Right cardiac atrium (tissue), 5 donors: Measurements from ENCODE around the gene HYAL1. TPM values are rescaled to one million over a fixed set of nuclear protein-coding genes. Genes with fewer than 3 reads are reported as not detected.

ENCODE experiments used
- ATAC-seq, 2 donors: fragments of 200-7000 bp; cut with Tn5 transposase; one replicate each; pipeline versions ENCODE4 v1.8.0 to v1.9.1; 2020; ENCODE audit warnings: moderate library complexity in 2 of 2, mild to moderate bottlenecking in 1 of 2
- DNase-seq, 3 donors: peaks; one replicate each; pipeline ENCODE4 v3.0.0-alpha.2; 2020
- H3K27ac ChIP-seq: one replicate; pipeline ENCODE4 v1.5.1; 2013; ENCODE audit warnings: mild to moderate bottlenecking, low read length, control low read depth, moderate library complexity
- H3K27me3 ChIP-seq: one replicate; pipeline ENCODE4 v1.6.1; 2013; ENCODE audit not compliant: control insufficient read depth, insufficient read depth
- H3K4me1 ChIP-seq: one replicate; pipeline ENCODE4 v1.6.1; 2013; ENCODE audit warnings: low read length; ENCODE audit not compliant: control insufficient read depth, insufficient read depth
- H3K4me3 ChIP-seq: one replicate; pipeline ENCODE4 v1.5.1; 2013; ENCODE audit warnings: low read length, control low read depth
- H3K9me3 ChIP-seq: one replicate; pipeline ENCODE4 v1.6.1; 2013; ENCODE audit warnings: low read length; ENCODE audit not compliant: control insufficient read depth
- WGBS: extraction: QIAGEN DNeasy Blood & Tissue Kit; methylation state at CpG from one replicate; pipeline ENCODE4 v1.1.7; 2013; 5-methylcytosine and 5-hydroxymethylcytosine counted together
- intact Hi-C, 4 donors: fragments of 100-400 bp; cut with DNase I; formaldehyde crosslinking; loops; one replicate each; pipeline versions ENCODE4 v1.11.0 to v1.14.0; 2022 to 2023
- polyA plus RNA-seq: library from polyadenylated mRNA; stranded (reverse); fragments of 200-250 nt; gene quantifications from one replicate; pipeline ENCODE4 v1.2.3, GENCODE V29; 2013
- total RNA-seq, 4 donors: library from RNA; stranded (reverse); fragmentation: NEBNext Ultra II Directional; extraction: Animal tissue kit (Norgen Biotek cat#: 25700); gene quantifications; one replicate each; pipeline ENCODE4 v1.2.1, GENCODE V29; 2021
- donor health status: healthy with polysubstance abuse.
- donor health status: DM: no; HTN: yes; CAD: no.
- donor health status: DM: no; HTN: no; CAD: no.
- donor health status: DM: no; HTN: yes; CAD: no; lungs with severe emphysema.
- donor health status: DM: yes; HTN: yes; CAD: no.

The HYAL1 gene
- total and polyA plus RNA-seq, 5 donors, result 17.8 to 33.7 (median 25.4) TPM

DNA sequence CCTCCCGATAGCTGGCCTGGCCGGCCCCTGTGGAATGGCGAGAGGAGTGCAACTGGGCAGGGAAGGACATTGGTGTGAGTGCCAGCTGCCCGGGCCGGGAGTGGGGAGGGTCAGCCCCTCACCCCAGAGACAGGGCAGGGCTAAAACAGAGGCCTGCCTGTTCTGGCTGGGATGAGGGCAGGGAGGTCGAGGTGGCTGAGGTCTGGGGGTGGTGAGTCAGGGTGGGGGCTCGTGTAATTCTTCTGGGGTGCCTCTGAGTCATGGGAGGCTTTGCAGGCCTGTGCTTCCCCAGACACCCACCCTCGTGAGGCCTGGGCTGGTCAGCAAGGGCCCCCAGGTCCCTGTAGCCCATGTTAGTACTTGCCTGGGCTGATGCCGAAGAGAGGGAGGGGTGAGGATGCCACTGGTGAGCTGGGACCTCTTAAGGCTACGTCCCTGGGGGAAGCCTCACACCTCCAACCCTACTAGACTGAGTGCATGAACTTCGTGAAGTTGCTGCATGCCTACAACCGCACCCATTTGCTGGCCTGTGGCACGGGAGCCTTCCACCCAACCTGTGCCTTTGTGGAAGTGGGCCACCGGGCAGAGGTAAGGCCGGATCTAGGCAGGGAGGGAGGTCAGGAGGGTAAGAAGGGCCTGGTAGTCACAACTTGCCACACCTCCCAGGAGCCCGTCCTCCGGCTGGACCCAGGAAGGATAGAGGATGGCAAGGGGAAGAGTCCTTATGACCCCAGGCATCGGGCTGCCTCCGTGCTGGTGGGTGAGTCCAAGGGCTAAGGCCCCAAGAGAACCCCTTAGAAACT lies 32.8 kb downstream of the HYAL1 start:
- intact Hi-C loops, result loop anchor here in 3 of 4 donors (5.0 to 10.0 kb wide), 4 partner anchors 43 to 146 kb away; partner anchors contain the start of gene GNAT1 (in 1 of the 3)

DNA sequence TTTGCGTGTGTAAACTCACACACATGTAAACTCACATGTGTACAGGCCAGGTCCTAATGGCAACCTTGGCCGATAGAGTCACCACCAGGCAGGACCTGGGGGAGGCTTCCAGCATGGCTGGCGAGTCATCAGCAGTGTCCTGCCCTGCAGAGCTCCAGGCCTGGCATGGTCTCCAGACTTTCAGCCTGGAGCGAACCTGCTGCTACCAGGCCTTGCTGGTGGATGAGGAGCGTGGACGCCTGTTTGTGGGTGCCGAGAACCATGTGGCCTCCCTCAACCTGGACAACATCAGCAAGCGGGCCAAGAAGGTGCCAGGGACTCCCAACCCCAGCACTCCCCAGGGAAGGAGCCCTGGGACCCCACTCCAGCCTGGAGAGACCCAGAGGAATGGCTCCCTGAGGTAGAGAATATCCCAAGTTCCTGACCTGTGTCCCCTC lies 33.4 kb downstream of the HYAL1 start:
- WGBS, result 83% methylated on average over 8 of the region's 8 CpGs
- intact Hi-C loops, result loop anchor here in 3 of 4 donors (5.0 to 10.0 kb wide), 4 partner anchors 43 to 145 kb away; partner anchors contain the start of gene GNAT1 (in 1 of the 3)
- Histone ChIP-seq H3K9me3 (no peaks in the 10 kb centered on the region), H3K4me3 (no peak overlapping the region), H3K4me1 (peaks cover 10% of the 10 kb centered on the region), H3K27ac (no peak overlapping the region), H3K27me3 (no peaks in the 10 kb centered on the region)
- ATAC-seq (no peak), DNase-seq (peak in 1 of 3 donors; percentile 54)

More for the DNA sequence above, 32.8 kb downstream of the HYAL1 start:
- 79% methylated on average over 19 of the region's 19 CpGs for WGBS
- ATAC-seq (no peak), DNase-seq (peak in 1 of 3 donors; percentile 51)
- no peak overlapping the region for H3K4me3 ChIP-seq
- H3K27ac ChIP-seq, result no peak overlapping the region
- H3K9me3 ChIP-seq, result no peaks in the 10 kb centered on the region
- H3K27me3 ChIP-seq, result no peaks in the 10 kb centered on the region
- peaks cover 3% of the 10 kb centered on the region for H3K4me1 ChIP-seq

GRCh38 chr3:50269460-50269859 lies 33.9 kb downstream of the HYAL1 start:
- H3K4me3 ChIP-seq, result peak overlapping the region; percentile 3
- no peak for ATAC-seq
- intact Hi-C loops, result no loop called here
- H3K27me3 ChIP-seq, result no peaks in the 10 kb centered on the region
- H3K27ac ChIP-seq, result peak overlapping the region; percentile 19
- H3K9me3 ChIP-seq, result no peaks in the 10 kb centered on the region
- H3K4me1 ChIP-seq, result peaks cover 11% of the 10 kb centered on the region
- WGBS, result 66% methylated on average over 4 of the region's 4 CpGs
- DNase-seq, result no peak

GRCh38 chr3:50268703-50269451 lies 34.5 kb downstream of the HYAL1 start, which contains the start of gene SEMA3B:
Gene SEMA3B, plus strand, starts transcription at chr3:50269147. Its CDS starts 94 bp downstream, at chr3:50269241.
- Histone ChIP-seq H3K27ac (peak within 1 kb of the TSS; percentile 84), H3K9me3 (no peaks in the 10 kb centered on the region), H3K4me1 (peaks cover 14% of the 10 kb centered on the region), H3K27me3 (no peaks in the 10 kb centered on the region), H3K4me3 (peak within 1 kb of the TSS; percentile 3)
- DNase-seq (peak; percentile 73 to 87 (median 85)), ATAC-seq (peak; percentile 27 to 40)
- 38% methylated on average over 21 of the region's 21 CpGs for WGBS
- intact Hi-C loops, result no loop called here

- WGBS, result 42% methylated on average over 3 of the region's 3 CpGs
- no peaks in the 10 kb centered on the region for H3K27me3 ChIP-seq
- no peak for ATAC-seq
- DNase-seq, result no peak
- H3K4me3 ChIP-seq, result no peak overlapping the region
- peak overlapping the region; percentile 84 for H3K27ac ChIP-seq
- H3K9me3 ChIP-seq, result no peaks in the 10 kb centered on the region
- H3K4me1 ChIP-seq, result peaks cover 14% of the 10 kb centered on the region
- intact Hi-C loops, result no loop called here
Observed at GRCh38 chr3:50268276-50268675, 35.1 kb downstream of the HYAL1 start.

GRCh38 chr3:50267280-50267913 lies 36.0 kb downstream of the HYAL1 start:
- WGBS, result 7% methylated on average over 22 of the region's 22 CpGs
- peaks cover 14% of the 10 kb centered on the region for H3K4me1 ChIP-seq
- intact Hi-C loops, result no loop called here
- peak overlapping the region; percentile 84 for H3K27ac ChIP-seq
- no peaks in the 10 kb centered on the region for H3K27me3 ChIP-seq
- H3K4me3 ChIP-seq, result peak overlapping the region; percentile 44
- H3K9me3 ChIP-seq, result no peaks in the 10 kb centered on the region
- peak; percentile 76 to 94 (median 93) for DNase-seq
- ATAC-seq, result peak; percentile 34 to 45

- Histone ChIP-seq H3K27ac (peak overlapping the region; percentile 84), H3K27me3 (no peaks in the 10 kb centered on the region), H3K4me1 (peaks cover 14% of the 10 kb centered on the region), H3K9me3 (no peaks in the 10 kb centered on the region), H3K4me3 (peak overlapping the region; percentile 44)
- 48% methylated on average over 7 of the region's 7 CpGs for WGBS
- intact Hi-C loops, result no loop called here
- no peak for ATAC-seq
- DNase-seq, result no peak
Observed at GRCh38 chr3:50266836-50267235, 36.5 kb downstream of the HYAL1 start.

DNA sequence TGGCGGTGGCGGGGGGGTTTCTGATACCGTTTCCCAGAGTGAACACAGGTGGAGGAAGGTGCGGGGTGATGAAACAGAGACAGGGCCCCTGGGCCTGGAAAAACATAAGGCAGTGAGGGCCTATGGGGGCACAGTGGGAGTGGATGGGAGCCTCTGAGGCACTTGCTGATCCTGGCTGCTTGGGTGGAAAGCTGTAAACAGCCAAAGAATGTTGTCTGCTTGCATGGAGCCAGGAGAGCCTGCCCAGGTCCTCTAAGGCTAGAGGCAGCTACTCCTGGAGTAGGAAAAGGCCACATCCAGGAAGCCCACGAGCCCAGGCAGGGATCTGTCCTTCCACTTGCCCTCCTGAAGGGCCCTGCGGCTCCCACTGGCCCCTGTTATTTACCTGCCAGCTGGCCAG lies 37.4 kb downstream of the HYAL1 start:
- ATAC-seq (no peak), DNase-seq (peak in 1 of 3 donors; percentile 69)
- H3K4me3 ChIP-seq, result no peak overlapping the region
- H3K9me3 ChIP-seq, result no peaks in the 10 kb centered on the region
- H3K4me1 ChIP-seq, result peaks cover 15% of the 10 kb centered on the region
- intact Hi-C loops, result no loop called here
- 74% methylated on average over 6 of the region's 6 CpGs for WGBS
- no peaks in the 10 kb centered on the region for H3K27me3 ChIP-seq
- H3K27ac ChIP-seq, result peak overlapping the region; percentile 84

- peak overlapping the region; percentile 84 for H3K27ac ChIP-seq
- 37% methylated on average over 1 of the region's 1 CpG for WGBS
- no peaks in the 10 kb centered on the region for H3K27me3 ChIP-seq
- DNase-seq, result no peak
- H3K9me3 ChIP-seq, result no peaks in the 10 kb centered on the region
- peaks cover 15% of the 10 kb centered on the region for H3K4me1 ChIP-seq
- no peak overlapping the region for H3K4me3 ChIP-seq
- no peak for ATAC-seq
- intact Hi-C loops, result no loop called here
Observed at GRCh38 chr3:50265571-50265970, 37.8 kb downstream of the HYAL1 start.

- no peak overlapping the region for H3K4me3 ChIP-seq
Observed at GRCh38 chr3:50264964-50265485, 38.3 kb downstream of the HYAL1 start.

More at GRCh38 chr3:50264964-50265485, 38.3 kb downstream of the HYAL1 start:
- H3K27me3 ChIP-seq, result no peaks in the 10 kb centered on the region
- no peak for ATAC-seq
- intact Hi-C loops, result no loop called here
- peaks cover 15% of the 10 kb centered on the region for H3K4me1 ChIP-seq
- DNase-seq, result no peak
- H3K9me3 ChIP-seq, result no peaks in the 10 kb centered on the region
- H3K27ac ChIP-seq, result peak overlapping the region; percentile 84
- WGBS, result 62% methylated on average over 7 of the region's 7 CpGs
